Measurements from ENCODE around the gene LIME1.

LIME1 gene, protein sequence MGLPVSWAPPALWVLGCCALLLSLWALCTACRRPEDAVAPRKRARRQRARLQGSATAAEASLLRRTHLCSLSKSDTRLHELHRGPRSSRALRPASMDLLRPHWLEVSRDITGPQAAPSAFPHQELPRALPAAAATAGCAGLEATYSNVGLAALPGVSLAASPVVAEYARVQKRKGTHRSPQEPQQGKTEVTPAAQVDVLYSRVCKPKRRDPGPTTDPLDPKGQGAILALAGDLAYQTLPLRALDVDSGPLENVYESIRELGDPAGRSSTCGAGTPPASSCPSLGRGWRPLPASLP

DNA sequence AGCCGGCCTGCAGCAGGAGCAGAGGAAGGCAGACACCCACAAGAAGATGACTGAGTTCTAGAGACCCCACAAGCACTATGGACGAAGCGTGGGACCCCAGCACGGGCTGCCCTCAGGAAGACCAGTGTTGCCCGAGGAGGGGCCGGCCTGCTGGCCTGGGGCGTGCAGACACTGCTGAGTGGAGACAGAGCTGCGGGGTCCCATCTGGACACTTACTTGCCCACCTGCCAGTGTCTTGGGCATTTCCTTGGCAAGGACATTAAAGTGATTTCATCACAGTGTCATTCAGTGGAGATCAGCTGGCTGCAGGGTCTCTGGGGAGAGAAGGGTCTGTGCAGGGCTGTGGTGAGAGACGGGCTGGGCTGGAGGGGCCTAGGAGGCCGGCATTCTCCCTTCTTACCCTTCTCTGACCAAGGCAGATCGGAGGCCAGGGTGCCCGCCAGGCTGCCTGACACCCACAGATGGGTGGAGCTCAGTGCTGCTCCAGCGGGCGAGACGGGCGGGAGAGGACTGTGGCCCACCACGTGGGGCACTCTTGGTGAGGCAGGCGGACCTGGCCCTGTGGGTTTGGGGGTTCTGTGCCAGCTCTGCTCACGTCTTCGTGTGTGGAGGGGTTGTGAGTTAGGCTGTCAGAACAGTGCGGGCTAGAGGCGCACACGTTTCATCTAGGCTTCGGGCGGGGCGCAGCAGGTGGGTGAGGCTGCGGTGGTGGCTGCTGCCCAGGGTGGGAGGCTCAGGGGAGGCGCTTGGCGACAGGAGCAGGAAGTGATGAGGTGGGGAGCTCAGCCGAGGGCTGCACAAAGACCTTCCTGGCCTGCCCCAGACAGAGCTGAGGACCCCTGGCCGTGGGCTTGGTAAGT, at the start of gene LIME1:
Gene LIME1 (plus strand): TSS at position 806 of the 860 bp plus-strand sequence. CDS start 886 bp downstream, outside the sequence.
- DNase-seq: peak in 2 of 51 donors; percentile 23 to 54

DNA sequence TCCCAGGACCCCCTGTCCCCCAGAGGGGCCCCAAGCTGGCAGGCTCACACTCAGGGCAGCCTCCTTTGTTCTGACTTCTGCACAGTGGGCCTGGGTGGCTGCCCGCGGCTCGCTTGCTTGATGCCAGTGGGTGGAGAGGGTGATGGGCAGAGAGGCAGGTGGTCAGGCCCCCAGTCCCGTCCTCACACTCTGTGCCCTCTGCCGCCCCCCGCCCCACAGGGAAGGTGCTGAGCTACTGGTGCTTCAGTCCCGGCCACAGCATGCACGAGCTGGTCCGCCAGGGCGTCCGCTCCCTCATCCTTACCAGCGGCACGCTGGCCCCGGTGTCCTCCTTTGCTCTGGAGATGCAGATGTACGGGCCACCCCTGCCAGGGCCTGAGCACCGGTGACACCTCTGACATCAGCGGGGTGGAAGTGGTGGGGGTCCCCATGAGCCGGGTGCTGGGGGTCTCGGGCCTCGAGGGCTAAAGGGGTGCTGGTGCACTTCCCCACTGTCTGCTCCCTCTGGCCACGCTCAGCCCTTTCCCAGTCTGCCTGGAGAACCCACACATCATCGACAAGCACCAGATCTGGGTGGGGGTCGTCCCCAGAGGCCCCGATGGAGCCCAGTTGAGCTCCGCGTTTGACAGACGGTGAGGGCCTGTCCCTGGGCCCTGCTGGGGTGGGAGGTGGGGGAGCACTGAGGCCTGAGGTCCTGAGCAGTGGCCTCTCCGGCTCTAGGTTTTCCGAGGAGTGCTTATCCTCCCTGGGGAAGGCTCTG, 48.9 kb upstream of the LIME1 start:
- no peak for DNase-seq

DNA sequence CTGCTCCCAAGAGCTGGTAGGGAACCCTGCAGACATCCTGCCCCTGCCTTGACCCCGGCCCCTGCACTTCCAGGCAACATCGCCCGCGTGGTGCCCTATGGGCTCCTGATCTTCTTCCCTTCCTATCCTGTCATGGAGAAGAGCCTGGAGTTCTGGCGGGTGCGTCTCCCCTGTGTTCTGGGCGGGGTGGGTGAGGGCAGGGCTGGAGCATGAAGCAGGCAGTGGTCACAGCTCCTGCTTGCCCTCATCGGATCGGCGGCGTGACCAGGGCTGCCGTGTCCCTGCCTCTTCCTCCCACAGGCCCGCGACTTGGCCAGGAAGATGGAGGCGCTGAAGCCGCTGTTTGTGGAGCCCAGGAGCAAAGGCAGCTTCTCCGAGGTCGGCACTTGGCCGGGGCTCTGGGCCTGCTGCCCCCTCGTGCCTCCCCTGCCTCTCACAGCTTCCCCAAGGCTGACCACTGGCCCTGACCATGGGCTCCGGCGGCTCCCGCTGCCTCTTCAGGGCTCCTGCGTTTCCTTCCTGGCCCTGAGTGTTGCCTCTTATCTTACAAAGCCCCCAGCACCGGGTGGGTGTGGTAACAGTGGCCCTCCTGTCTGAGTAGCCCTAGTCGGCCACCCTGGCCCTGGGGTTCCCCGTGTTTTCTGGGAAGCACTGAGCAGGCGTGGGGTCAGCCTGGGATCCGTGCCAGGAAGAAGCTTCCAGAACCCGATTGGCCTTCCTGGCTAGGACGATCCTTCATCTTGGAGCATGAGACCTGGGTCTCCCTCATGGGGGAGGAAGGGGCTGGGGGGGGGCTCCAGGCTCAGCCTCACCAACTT, 48.0 kb upstream of the LIME1 start:
- DNase-seq: peak in 1 of 51 donors; percentile 15

DNA sequence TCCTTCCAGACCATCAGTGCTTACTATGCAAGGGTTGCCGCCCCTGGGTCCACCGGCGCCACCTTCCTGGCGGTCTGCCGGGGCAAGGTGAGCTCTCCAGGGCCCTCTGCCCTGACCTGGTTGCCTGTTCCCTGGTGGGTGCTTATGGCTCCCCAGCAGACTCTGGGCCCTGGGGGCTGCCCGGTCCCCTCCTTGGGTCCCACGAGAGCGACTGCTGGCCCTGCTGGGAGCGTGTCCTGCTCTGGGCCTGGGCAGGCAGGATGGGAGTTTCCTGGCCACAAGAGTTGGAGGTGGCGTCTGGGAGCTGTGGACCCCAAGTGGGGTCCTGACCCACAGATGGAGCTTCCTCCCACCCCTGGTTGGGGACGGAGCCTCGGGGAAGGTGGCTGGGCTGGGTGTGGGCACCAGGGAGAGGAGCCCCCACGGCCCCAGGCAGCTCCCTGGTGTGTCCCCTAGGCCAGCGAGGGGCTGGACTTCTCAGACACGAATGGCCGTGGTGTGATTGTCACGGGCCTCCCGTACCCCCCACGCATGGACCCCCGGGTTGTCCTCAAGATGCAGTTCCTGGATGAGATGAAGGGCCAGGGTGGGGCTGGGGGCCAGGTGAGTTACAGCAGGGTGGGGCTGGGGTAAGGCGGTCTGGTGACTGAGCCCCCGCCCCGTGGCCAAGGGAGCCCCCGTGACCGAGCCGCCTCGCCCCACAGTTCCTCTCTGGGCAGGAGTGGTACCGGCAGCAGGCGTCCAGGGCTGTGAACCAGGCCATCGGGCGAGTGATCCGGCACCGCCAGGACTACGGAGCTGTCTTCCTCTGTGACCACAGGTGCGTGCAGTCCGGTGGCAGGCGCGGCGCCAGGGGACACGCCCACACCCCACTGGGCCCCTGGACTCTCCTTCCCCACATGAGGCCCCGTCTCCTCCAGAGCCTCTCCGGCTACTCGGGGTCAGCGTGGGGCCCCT, 47.1 kb upstream of the LIME1 start:
- no peak for DNase-seq

DNA sequence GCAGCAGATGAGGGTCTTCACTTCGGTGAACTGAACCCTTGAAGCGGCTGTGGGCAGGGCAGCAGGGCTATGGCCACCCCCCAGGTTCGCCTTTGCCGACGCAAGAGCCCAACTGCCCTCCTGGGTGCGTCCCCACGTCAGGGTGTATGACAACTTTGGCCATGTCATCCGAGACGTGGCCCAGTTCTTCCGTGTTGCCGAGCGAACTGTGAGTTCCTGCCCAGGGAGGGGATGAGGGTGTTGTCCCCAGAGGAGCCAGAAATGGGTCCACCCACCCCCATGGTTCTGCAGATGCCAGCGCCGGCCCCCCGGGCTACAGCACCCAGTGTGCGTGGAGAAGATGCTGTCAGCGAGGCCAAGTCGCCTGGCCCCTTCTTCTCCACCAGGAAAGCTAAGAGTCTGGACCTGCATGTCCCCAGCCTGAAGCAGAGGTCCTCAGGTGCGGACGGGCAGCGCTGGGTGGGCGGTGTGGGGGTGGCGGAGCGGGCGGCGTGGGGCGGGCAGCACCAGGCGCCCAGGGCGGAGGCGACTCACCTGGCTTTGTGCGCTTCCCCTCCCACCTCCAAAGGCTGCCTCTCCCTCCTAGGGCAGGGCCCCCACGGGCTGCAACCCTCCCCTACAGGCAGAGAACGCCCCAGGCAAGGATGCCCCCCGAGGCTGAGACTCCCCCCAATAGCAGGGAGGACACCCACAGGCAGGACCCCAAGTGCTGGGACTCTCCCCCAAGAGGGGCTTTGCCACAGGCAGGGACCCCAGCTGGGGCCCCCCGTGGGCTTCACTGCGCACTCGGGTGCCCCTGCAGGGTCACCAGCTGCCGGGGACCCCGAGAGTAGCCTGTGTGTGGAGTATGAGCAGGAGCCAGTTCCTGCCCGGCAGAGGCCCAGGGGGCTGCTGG, 46.2 kb upstream of the LIME1 start:
- no peak for DNase-seq

DNA sequence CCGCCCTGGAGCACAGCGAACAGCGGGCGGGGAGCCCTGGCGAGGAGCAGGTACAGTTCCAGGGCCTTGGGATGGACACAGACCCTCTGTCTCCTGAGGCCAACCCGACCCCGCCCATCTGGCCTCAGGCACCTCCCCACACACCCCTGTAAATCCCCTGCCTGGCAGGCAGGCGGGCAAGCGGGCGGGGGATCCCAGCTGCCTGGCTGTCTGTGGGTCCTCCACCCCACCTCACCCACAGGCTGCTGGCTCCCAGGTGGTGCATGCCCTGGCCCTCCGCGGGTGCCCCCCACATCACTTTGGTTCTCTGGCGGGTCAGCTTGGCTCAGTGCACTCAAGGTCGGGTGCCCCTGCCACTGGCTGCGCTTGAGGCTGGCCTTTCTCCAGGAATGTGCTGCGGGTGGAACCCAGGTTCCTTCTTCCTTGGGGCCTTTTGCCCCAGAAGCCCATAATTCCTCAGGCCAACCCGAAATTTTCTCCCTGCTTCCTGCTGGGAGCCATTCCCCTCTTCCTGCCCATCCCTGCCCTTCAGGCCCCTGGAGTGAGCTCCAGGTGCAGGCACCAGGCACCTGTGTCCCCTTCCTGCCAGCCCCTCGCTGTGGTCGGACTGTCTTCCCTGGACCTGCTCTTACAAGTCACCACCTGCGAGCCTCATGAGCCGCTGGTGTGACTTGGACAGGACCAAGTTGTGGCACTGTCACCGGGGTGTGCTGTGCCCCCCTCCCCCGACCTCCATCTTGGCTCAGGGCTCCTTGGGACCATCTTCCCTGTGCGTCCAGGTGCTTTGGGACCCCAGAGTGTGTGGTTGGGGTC, 45.4 kb upstream of the LIME1 start:
- no peak for DNase-seq

DNA sequence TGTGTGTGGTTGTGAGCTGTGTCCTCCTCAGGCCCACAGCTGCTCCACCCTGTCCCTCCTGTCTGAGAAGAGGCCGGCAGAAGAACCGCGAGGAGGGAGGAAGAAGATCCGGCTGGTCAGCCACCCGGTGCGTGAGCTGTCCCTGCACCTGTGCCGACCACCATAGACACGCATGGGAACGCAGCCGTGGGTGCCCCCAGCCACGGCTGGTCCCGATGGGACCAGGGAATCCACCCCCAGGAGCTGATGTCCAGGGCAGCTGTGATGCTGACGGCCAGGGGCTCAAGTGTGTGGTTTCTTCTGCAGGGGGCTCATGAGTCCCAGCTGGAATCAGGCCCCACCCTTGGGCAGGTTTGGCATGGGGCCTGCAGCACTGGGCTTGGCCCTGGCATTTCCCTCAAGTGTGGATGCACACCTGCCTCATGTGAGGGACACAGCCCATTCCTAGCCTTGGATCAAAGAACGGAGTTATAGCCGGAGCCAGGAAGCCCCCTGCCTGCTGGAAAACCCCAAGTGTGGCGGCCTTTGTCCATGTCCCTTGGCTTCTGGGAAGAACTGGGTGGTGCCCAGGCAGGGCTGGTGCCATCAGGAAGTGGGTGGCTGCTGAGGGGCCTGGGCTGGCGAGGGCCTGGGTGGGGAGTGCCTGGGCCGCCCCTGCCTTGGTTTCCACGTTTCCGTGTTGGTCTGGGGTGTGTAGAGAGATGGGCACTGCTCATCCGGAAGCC, 44.6 kb upstream of the LIME1 start:
- DNase-seq: no peak

DNA sequence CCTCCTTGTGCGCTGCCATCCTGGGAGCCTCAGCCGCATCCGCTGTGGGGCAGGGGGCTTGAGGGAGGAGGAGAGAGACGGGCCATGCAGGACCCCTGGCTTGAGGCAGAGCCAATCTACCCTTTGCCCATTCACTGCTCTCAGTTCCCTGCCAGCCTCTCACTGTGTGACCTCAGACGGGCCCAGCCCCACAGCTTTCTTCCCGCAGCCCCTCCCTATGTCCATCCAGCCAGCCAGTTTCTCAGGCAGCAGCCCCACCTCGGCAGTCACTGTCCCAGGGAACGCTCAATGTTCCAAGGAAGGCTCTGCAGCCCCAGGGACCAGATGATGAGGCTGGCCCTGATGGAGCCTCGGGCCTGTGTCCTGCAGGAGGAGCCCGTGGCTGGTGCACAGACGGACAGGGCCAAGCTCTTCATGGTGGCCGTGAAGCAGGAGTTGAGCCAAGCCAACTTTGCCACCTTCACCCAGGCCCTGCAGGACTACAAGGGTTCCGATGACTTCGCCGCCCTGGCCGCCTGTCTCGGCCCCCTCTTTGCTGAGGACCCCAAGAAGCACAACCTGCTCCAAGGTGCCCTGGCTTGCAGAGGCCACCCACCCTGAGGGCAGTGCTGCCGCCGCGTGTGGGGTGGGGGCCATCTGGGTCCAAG, 43.9 kb upstream of the LIME1 start:
- no peak for DNase-seq

DNA sequence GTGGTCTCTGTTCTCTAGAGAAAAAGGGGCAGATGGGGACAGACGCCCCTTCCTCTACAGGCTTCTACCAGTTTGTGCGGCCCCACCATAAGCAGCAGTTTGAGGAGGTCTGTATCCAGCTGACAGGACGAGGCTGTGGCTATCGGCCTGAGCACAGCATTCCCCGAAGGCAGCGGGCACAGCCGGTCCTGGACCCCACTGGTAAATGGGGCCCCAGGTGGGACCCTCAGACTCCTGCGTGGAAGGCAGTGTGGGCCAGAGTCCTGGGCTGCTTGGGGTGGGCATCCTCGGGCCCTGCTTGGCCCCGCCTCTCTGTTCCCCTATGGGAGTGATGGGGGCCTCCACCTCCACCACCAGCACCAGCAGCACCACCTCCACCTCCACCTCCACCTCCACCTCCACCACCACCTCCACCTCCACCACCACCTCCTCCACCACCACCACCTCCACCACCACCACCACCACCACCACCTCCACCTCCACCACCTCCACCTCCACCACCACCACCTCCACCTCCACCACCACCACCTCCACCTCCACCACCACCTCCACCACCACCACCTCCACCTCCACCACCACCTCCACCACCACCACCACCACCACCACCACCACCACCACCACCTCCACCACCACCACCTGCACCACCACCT, 43.3 kb upstream of the LIME1 start:
- DNase-seq: peak in 3 of 51 donors; percentile 17 to 32 (median 27)

DNA sequence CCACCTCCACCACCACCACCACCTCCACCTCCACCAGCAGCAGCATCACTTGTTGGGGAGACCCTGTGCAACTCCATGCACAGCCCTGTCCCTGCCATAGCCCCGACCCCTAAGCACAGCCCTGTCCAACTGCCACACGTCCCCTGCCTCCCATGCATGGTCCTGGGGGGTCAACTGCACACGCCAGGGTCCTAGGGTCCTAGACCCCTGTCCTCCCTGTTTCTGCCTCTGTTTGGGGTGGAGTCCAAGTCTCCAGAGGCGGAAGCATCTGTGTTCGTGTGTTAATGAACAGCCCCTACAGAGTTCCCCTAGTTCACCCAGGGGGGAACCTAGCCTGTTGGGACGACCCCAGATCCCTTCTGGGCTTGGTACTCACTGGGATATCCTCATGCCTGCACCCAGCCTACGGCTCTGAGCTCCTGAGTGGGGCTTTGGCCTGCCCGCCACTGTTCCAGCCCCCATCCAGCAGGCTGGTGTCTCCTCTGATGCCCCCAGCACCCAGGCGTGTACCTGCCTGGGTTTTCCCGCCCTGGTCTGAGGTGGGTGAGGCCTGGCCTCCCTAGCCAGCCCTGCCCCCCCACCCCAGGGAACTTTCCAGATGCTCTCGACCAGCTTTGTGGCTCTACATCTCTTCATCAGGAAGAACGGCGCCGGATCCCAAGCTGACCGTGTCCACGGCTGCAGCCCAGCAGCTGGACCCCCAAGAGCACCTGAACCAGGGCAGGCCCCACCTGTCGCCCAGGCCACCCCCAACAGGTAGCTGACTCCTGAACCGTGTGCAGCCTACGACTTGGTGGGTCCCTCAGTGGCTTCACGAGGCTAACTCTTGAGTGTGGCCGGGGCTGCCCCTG, 42.5 kb upstream of the LIME1 start:
- no peak for DNase-seq

DNA sequence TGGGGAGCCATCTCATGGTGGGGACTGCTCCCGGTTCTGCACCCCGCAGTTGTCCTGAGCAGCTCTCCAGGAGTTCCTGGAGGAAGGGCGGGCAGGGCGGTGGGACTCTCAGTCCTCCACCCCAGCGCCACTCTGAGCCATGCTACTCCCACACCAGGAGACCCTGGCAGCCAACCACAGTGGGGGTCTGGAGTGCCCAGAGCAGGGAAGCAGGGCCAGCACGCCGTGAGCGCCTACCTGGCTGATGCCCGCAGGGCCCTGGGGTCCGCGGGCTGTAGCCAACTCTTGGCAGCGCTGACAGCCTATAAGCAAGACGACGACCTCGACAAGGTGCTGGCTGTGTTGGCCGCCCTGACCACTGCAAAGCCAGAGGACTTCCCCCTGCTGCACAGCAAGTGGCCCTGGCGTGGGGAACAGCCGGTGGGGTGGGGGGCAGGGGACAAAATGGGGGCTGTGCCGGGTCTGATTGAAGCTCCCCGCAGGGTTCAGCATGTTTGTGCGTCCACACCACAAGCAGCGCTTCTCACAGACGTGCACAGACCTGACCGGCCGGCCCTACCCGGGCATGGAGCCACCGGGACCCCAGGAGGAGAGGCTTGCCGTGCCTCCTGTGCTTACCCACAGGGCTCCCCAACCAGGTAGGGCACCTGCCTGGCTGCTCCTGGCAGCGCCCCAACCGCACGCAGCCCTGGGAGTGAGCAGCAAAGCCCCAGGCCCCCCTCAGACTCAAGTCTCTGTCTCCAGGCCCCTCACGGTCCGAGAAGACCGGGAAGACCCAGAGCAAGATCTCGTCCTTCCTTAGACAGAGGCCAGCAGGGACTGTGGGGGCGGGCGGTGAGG, 41.7 kb upstream of the LIME1 start:
- no peak for DNase-seq

DNA sequence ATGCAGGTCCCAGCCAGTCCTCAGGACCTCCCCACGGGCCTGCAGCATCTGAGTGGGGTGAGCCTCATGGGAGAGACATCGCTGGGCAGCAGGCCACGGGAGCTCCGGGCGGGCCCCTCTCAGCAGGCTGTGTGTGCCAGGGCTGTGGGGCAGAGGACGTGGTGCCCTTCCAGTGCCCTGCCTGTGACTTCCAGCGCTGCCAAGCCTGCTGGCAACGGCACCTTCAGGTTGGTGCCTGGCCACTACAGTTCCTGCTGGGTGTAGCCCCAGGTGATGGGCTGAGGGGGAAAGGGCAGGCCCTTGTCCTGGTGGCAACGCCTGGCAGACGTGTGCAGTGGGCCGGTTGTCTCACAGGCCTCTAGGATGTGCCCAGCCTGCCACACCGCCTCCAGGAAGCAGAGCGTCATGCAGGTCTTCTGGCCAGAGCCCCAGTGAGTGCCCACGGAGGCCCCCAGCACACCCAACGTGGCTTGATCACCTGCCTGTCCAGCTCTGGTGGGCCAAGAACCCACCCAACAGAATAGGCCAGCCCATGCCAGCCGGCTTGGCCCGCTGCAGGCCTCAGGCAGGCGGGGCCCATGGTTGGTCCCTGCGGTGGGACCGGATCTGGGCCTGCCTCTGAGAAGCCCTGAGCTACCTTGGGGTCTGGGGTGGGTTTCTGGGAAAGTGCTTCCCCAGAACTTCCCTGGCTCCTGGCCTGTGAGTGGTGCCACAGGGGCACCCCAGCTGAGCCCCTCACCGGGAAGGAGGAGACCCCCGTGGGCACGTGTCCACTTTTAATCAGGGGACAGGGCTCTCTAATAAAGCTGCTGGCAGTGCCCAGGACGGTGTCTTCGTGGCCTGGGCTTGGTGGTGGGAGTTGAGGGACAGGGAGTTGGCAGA, 40.8 kb upstream of the LIME1 start:
- DNase-seq: no peak

DNA sequence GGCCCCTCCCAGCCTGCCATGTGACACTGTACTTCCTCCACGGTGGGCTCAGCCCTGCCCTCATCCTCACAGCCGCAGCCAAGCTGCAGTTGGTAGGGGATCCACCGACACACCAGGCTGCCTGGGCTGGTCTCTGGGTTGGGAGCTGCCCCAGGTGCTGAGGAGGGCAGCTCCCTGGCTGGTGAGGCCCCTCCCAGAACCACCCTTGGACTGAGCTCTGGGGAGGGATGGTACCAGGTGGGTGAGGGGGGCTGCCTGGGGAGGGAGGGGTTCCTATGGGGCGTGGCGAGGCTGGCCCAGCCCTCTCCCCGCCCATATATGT, 40.2 kb upstream of the LIME1 start:
- DNase-seq: no peak

Measured in hypothalamus (tissue), 51 donors.